GM19025 (cell line): ENCODE data around the gene PLCB4.

Experiments
- ATAC-seq: cut with Tn5 transposase; IDR thresholded peaks from one replicate; pipeline ENCODE4 v1.9.1; 2021; ENCODE audit warnings: mild to moderate bottlenecking, low read depth, moderate library complexity; ENCODE audit not compliant: unreplicated experiment

The PLCB4 gene

DNA sequence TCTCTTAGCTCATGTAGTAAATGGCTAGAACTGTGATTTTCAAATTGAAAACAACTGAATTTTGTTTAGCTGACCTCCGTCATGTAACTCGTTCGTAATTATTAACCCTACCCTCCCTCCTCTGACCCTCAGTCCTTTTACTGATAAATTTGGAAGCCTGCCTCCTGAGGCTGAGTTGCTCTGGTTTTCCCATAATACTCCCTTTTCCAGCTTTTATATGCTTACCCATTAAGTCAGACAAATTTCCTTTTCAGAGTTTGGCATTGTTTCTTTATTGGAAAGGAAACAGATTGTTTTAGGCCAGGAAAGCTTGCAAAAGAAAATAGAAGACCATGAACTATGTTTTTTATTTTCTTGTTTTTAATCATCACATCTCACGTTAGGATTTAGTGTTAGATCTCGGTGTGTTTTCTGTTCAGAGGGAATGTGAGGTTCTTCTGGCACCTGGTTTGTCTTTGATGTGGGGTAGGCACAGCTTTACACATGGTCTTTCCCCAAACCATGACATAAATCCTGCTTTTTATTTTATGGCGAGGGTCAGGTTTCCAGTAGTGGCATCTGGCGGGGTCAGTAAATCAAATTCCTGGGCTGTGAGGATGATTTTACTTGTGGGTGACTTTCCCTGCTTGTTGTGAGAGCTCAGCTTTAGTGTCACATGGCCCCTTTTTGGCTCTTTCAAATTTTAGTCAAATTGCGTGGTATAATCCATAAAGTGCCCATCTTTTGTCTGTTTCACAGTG is 24.5 kb downstream of the PLCB4 start:
- ATAC-seq: no peak

DNA sequence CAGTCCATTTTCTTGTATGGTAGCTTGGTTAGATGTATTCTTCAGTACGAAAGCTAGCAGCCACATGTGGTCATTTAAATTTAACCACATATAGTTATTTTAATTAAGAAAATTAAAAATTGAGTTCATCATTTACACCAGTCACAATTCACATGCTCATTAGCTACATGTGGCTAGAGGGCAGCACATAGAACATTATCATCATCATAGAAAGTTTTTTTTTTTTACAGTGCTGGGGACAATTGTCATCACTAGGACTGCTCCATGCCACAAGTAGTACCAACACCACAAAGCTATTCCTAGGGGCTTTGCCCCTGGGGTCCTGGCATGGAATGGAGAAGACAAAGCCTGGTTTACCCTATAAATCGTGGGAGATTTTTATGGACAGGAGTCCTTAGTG is 30.5 kb downstream of the PLCB4 start:
- ATAC-seq: no peak

DNA sequence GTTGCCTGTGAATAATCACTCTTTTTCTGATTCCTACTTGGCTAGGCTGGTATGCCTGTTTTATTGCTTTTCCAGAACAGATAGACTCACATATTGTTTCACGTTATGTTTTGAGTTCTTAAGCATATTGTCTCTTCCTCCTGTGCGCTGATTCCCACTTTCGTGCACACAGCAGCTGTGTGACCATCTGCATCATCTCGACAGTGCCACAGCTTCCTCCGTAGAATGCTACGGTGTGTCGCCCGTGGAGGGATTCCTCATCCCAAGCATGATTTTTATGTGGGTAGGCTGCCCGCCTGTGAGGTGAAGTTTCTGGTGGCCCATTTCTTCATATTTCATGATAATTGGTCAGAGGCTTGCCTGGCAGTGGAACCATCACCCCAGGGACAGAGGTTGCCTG is 31.8 kb downstream of the PLCB4 start:
- ATAC-seq: no peak

DNA sequence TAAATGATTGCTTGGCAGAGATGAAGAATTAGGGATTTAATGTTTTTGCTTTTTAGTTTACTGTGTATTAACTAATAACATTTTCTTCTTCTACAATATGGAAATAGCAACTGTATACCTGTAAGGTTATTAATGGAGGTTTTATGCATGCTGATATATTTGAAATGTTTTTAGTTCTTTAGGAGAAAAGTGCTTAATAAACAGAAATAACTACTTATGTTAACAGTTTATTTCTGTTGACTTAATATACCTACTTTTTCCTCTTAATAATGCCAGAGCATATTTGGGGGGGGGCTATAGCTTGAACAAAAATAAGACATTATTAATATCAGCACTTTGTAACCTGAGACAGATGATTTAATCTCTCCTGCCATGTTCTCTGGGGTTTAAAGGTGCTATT is 33.6 kb downstream of the PLCB4 start:
- ATAC-seq: no peak

DNA sequence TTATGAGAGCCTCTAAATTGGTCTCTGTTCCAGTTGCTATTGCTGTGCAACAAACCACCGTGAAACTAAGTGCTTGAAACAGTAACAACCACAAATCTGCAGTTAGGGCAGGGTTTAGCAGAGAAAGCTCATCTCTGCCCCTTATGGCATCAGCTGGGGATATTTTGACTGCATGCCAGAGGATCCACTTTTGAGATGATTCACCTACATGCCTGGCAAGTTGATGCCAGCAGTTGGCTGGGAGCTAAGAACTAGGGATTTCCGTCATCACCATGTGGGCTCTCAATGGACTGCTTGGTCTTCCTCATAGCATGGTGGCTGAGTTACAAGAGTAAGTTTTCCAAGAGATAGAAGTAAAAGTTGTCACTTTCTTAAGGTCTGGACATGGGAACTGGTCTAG is 35.1 kb downstream of the PLCB4 start:
- no peak for ATAC-seq

DNA sequence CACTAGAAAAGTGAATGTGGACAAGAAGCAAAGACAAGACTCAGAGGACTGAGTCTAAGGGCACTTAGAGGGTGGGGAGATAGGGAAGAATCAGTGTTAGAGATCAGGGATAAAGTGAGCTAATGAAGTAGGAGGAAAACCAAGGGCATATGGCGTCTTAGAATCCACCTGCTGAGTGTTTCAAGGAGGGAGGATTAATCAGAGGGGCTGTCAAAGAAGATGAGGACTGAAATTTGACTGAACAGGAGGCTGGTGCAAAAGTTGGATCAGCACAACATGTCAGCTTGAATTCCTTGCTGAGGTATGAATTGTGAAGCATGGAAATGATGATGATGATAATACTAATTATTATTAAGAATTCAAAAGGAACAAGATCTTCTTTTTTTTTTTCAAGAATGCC is 39.4 kb downstream of the PLCB4 start:
- no peak for ATAC-seq

DNA sequence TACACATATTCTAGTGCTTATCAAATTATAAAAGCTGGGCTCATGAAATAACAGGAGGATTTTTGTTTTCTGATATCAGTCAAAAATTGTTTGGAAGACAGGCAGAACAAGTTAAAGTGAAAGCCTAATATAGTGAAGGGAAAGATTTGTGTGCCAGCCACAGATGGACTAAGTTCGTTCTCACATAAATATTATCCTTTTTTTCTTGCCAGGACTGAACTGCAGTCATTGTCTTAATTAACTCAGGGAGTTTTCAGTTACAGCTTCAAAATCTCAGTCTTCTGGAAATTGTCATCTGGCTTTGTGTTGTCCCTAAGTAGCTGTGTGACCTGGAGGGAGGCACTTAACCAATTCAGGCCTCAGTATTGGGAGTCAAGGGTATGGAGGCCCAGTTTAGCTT is 40.7 kb downstream of the PLCB4 start:
- ATAC-seq: no peak

DNA sequence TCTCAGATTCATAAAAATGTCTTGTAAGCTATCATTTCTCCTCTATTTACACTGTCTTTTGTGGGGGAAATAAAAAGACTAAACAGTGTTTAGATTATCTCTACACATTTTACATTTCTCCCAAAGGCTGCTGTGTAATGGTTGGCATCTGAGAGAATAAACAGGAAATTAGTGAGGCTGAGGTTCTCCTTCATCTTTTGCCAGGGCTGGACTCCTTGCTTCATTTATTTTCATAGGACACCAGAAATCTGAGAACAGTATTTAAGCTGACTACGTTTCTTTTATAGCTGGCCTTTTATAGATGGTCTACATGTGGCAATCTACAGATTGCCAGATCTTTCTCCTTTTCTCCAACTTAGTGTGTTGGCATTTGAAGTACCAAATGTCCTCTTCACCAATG is 41.5 kb downstream of the PLCB4 start:
- ATAC-seq: no peak

DNA sequence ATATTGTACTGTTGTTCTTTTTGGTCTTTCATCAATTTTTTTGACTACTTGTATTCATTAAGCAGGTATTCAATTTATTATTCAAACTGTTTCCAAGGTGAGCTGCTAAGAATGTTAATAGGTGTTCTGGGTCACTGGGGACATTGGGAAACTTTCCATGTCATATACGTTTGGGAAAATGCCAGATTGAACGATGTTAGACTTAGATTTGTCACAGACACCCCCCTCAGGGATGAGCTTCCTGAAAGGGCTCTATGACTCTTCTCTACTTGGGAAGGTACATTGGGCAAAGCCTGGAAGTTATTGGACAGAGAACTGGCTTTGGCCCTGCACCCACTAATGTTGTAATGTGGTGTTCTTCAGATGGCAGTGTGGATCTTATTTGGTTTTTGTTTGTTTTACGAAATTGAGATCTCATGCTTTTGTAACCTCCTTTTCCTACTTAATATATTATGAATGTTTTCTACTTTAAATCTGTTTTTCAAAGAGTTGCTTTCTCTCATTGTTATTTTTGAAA is 42.1 kb downstream of the PLCB4 start:
- ATAC-seq: no peak

DNA sequence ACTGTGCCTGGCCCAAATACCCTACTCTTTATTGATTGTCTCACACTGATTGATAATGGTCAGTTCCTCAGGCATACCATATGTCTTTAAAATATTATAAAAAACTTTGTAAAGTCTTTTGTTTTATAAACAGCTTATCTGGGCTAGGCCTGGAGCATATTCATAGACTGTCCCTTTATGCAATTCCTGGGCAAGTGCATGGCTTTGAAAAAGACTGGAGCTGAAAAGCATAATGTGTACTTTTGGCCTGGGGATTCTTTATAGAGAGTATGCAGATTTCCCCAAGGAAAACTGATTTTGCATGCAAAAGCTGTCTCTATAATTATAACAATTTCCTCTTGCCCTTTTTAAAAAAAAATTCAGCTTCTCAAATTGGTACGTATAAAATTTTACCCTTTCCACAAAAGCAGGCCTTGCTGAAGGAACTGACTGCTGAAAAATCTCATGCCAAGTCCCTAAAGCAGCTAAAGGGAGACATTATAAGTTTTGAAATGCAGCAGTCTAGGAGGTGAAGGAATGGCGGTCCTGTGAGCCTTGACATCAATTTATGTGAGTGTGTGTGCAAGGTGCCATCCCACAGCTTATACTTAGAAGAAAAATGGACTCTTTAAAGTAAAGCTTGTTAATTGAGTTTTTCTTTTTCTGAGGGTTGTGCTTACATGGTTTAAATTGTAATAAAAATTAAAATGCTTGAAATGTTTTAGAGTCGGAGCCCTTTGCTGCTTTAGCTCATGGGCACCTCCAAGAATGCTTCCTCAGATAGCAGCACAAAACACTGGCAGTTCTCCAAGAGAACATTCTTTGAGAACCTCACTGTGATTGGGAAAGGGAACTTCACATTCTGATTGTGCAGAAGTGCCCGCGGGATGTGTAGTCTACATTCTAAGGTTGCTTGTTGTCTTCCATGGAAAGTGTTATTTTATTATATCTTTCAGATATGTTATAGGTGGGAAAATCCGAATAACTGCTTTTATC is 43.9 kb downstream of the PLCB4 start:
- ATAC-seq: no peak

DNA sequence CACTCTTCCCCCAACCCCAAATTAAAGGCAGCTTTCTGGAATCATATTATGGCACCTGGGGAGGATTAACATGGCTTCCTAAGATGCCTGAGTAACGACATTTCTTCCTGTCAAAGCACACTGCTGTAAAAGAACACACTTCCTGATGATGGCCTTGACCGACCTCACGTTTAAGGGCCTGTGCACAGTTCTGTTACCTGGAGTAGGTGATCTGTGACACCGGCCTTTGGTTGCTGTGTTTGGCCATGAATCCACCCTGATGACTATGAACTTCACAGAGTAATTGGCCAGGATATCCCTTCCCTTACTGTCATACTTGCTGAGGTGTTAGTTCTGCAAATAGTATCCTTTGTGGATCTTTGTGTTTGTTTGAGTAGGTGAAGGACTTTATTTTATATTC is 45.8 kb downstream of the PLCB4 start:
- no peak for ATAC-seq

DNA sequence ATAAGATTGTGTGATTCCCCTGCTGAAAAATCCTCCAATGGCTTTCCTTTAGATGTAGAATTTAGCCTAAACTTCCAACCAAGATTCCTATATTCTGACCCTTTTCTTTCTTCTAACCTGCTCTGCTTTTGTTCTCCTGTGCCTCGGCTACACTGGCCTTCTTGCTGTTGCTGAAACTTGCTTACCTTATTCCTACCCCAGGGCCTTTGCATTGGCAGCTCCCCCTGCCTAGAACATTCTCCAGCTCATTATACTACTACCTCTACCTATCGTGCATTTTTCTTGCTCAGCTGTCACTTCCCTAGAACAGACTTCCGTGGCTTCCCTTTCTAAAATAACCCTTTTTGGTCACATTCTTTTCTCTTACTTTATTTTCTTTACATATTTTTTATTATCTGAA is 48.7 kb downstream of the PLCB4 start:
- ATAC-seq: no peak

DNA sequence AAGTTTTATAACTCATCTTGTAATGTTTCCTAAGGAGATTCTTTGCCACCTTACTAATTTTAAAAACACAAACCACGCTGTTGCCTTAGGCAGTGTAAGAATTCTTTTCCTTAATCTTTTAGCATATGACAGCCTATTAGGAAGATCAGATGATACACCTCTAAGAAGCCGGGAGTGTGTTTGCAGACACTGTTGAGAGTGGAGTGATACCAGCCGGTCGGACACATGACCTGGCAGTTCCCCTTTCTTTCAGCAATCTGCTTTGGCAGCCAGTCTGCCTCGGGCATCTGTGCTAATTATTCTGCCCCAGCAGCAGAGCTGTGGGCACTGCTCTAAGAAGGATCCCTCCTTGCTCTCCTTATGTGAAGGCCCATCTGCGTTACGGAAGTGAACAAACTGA is 50.9 kb downstream of the PLCB4 start:
- ATAC-seq: no peak

DNA sequence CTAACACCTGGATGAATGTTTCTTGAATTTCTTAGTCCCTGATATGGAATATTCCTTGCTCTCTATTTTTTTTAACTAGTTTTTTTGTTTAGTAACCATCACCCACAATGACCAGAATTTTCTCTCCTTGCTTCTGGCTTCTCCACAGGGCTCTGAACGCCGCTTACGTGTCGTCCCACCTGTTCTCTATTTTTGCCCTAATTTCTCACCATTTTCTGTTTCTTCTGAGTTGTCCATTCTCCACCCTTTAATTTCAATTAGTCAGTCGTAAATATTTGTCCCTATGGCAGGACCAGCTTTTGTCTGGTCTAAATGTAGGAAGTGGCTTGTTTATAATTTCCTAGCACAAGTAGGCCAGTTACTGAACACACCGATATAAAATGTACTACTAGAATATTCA is 52.3 kb downstream of the PLCB4 start:
- no peak for ATAC-seq

DNA sequence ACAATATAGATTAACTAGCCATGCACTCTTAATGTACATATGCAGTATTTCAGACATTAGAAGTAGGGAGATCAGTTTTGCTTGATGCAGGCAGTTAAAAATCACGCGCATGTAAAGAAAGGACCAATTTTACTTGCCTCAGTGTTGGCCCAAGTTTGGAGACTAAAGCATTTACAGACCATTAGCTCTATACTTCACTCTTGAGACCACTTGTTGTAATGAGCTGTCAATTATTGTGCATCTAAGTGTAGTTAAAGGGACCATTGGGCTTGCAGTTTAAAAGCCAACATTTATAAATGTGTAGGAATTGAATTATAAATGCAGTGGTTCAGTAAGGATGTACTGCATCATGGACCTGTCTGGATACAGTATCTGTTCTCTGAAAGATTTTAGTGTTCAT is 53.7 kb downstream of the PLCB4 start:
- ATAC-seq: no peak

DNA sequence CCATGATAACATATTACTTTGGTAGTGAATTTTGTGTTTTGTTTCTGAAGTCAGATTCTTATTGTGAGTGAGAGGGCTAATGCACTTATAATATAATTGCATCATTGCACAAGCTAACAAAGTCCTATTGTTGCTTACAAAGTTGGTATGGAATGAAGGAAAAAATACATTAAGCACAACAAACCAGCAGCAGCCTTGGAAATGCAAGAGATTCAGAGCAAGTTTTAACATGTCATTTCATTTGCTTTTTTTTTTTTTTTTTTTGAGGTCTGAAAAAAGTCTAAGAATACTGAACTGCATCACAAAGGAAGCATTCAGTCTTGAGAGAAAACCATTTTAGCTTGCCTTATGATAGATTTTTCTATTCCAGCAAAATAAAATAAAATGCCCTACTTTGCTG is 57.6 kb downstream of the PLCB4 start:
- no peak for ATAC-seq

DNA sequence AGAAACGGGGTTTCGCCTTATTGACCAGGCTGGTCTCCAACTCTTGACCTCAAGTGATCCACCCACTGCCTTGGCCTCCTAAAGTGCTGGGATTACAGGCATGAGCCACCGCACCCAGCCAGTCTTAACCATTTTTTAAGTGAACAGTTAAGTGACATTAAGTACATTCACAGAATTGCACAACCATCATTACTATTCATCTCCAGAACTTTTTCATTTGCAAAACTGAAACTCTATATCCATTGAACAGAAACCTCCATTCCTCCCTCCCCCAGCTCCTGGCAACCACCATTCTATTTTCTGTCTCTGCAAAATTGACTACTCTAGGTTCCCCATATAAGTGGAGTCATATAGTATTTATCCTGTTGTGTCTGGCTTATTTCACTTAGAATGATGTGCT is 59.7 kb downstream of the PLCB4 start:
- ATAC-seq: no peak

DNA sequence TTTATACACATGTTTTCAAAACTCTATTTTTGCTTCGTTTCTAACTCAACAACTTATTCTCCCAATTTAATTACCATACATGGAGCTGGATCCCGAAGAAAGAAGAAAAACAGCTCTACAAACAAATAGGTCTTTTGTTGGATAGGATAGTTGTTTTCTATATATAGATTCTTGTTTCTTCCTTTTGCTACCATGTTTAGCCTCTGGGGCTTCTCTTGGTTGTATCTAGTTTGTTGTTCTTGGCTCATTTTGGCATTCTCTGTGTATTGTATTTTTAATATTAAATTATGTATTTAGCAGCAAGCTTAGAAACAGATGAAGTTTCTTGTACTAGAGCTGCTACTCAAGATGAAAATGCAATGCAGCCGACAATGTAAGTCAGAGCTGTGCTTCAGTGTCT is 60.9 kb downstream of the PLCB4 start:
- no peak for ATAC-seq

DNA sequence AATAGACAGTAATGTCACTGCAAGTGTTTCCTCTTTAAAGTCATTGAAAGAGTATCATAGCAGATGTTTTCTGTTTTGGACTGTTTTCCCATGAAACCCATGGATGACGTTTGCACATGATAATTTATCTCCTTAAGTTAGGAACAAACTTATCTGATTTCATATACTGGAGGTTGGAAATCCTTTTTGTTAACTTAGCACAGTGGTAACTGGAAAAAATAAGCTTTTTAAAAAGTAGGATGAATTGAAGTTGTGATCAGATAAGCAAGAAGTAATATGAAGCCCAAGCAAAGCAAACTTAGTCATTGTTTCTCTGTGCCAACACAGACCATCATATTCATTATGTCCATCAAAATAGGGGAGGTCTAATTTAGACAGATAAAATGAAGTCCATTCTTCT is 61.6 kb downstream of the PLCB4 start:
- ATAC-seq: no peak

DNA sequence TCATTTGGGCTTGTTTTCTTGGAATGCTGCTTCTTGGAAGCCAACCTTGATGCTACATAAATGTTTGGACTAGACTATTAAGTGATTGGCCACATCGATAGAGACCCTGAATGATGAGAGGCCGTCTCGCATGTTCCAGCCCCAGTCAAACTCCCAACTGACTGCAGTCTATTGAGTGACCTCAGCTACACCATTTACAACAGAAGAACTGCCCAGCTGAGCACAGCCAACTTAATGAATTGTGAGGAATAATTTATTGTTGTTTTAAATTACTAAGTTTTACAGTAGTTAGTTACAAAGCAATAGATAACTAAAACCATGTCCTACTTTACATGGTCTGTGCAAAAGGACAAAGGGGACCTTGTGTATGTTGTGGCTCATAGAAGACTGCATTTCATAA is 63.0 kb downstream of the PLCB4 start:
- ATAC-seq: no peak

DNA sequence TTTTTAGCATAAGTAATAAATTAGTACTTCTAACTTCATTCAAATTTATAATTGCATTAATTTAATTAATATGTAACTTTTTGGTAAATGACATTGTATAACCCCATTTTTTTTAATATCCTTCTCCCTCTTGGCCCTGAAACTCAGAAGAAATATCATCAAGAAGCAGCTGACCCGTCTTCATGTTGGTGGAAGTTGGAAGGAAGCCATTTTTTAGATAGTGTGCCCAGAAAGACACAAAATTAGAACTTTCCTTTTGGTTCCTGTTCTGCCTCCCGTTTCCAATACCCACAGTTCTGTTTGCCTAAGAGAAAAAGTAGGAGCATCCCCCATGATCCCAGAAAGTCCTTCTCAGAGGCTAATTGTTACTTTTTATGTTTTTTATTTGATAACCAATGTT is 65.5 kb downstream of the PLCB4 start:
- ATAC-seq: no peak

DNA sequence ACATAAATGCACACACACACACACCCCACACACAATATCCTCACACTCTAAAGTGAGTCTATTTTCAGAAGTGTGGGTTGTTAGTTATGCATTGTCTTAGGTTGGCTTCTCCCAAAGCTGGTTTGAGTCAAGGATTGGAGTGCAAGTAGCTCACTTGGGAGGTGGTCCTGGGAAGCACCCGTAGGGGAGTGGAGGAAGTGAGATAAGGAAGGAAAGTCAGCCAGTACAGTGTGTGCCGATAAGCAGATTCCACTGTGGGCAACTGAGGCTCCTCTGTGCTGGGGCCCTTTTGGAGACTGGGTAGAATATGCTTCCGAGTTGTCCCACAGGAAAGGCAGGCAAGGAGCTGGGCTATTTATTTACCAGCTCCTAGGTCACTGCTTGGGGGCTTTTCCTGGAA is 67.2 kb downstream of the PLCB4 start:
- ATAC-seq: no peak
